ENCODE data around the gene SLC11A2.
A peak's percentile ranks its signal among the peaks of the same experiment; 100 is the strongest.

The SLC11A2 gene

DNA sequence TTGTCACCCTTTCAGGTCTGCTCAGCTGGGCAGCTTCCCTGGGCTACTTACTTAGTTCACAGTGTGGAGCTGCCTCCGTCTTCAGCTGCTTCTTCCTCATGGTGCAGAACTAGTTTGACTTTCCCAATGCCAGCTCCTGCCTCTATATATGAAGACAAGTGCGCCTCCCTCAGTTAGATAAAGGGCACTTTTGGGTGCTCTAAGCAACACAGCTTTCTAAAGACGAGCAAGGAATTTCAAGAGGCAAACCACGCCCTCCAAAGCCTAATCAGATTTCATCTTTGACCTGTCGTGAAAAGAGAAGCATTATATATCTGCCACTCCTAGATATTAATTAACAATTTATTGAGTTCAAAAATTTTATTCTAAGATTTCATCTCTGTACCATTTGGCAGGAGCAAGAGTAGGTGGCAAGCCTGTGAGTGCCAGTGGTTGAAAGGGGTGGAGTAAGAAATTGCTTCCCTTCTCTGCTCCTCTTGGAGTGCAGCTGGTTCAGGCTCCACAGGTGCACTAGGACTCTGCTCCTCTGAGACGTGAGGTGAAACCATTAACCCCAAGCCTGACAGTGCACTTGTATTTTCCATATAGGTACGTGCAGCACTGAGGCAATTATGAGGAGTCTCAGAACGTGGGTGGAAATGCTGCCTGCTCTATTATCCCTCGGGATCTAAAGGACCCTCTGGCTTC lies 2.1 kb upstream of the SLC11A2 start:
- H3K4me3 ChIP-seq (ENCODE audit: low read depth, low read length): no peak overlapping the region
- TF ChIP-seq, protein P1, sequence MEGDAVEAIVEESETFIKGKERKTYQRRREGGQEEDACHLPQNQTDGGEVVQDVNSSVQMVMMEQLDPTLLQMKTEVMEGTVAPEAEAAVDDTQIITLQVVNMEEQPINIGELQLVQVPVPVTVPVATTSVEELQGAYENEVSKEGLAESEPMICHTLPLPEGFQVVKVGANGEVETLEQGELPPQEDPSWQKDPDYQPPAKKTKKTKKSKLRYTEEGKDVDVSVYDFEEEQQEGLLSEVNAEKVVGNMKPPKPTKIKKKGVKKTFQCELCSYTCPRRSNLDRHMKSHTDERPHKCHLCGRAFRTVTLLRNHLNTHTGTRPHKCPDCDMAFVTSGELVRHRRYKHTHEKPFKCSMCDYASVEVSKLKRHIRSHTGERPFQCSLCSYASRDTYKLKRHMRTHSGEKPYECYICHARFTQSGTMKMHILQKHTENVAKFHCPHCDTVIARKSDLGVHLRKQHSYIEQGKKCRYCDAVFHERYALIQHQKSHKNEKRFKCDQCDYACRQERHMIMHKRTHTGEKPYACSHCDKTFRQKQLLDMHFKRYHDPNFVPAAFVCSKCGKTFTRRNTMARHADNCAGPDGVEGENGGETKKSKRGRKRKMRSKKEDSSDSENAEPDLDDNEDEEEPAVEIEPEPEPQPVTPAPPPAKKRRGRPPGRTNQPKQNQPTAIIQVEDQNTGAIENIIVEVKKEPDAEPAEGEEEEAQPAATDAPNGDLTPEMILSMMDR (IDR thresholded peaks at IDR 0.05; ENCODE audit: low read depth, low read length, missing control alignments): no peak
- no peak for DNase-seq (ENCODE audit: low read depth)

DNA sequence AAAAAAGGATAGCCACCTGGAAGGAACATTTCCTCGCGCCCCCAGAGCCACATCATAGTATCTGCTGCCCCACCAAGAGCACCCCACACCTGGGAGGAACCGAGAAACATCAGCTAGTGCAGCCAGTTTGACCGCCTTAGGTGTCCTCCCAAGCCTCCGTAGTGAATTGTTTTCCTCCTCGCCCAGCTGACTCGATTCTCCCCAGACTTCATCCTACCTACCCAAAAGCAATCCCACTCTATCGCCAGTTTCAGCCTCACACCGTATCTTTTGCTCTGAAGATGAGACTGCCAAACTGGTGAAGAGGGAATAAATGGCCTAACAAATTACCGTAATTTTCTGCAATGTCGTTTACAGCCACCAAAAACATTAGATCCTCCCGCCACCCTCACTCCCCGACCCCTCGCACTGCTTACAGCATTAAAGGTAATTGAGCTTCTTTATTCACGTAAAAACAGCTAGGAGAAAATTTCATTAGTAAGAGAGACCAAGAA lies 1.2 kb upstream of the SLC11A2 start:
- H3K4me3 ChIP-seq (ENCODE audit: low read depth, low read length): no peak overlapping the region
- no peak for DNase-seq (ENCODE audit: low read depth)
- TF ChIP-seq, protein P1 (IDR thresholded peaks at IDR 0.05; ENCODE audit: low read depth, low read length, missing control alignments): no peak

DNA sequence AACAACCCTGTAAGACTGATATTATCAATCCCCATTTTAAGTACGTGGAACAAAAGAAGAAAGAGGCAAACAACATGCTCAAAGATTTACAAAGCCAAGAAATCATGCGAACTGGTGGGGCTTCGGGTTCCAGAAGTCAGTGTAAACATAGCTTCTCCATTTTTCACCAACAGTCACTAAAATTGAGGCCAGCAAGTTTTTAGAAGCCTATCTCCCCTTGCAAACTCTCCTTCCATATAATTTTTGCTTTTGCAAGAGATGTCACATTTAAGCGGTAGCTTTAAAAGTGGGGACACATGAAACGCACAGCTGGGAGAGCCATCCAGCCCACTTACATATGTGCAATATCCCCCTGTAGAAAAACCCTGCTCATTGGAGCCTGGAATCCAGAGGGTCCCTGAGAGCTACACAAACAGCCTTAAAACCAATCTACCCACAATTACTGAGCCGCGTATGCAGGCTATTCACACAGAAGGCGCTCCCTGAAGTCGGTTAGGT lies 797 bp downstream of the SLC11A2 start:
- no peak for DNase-seq (ENCODE audit: low read depth)
- H3K4me3 ChIP-seq (ENCODE audit: low read depth, low read length): peak overlapping the region; percentile 87
- TF ChIP-seq, protein P1 (IDR thresholded peaks at IDR 0.05; ENCODE audit: low read depth, low read length, missing control alignments): no peak

DNA sequence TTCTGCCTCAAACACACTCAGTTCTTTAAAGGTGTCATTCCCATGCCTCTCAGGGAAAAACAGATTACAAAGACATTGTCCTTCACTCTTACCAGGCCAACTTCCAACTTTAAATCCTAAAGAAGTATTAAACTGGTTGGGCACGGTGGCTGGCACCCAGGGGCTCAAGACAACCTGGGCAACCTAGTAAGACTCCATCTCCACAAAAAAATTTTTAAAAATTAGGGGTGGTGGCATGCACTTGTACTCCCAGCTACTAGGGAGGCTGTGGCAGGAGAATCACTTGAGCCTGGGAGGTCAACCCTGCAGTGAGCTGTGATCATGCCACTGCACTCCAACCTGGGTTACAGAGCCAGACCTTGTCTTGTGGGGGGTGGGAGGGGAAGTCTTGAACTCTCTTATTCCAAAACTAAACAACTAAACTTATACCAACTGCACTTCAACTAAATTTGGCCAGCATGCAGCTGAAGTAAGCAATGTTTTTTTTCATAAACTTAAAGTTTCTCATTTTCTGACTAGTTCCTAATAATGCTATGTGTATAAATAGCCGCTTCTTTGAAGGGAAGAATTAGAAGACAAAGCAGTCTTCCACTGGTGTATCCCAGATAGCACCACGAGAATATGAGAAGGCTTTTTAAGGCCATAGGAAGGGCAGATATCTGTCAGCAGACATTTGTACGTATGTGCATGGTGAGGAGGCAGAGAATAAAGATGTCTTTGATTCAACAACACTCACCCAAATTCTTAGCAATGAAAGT lies 2.4 kb downstream of the SLC11A2 start:
- H3K4me3 ChIP-seq (ENCODE audit: low read depth, low read length): peak overlapping the region; percentile 87
- no peak for DNase-seq (ENCODE audit: low read depth)
- TF ChIP-seq, protein P1 (IDR thresholded peaks at IDR 0.05; ENCODE audit: low read depth, low read length, missing control alignments): no peak

DNA sequence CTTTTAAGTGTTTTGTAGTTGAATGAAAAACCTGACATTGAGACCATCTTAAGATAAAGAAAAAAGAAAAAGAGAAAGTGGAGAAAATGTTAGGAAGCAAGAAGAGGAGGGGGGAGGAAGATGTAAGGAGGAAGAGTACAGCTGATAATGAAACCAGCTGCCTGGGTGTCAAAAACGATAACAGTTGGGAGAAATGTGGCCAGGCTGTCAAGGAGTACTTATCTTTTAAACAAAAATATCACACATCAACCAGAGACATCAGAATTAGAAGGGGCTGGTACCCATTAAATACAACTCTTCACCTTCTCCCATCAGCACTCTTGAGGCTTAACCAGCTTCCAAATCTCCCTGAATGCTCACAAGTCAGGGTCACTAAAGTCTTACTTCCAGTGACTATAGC lies 4.5 kb downstream of the SLC11A2 start:
- DNase-seq (ENCODE audit: low read depth): no peak
- H3K4me3 ChIP-seq (ENCODE audit: low read depth, low read length): no peak overlapping the region
- TF ChIP-seq, protein P1 (IDR thresholded peaks at IDR 0.05; ENCODE audit: low read depth, low read length, missing control alignments): no peak

DNA sequence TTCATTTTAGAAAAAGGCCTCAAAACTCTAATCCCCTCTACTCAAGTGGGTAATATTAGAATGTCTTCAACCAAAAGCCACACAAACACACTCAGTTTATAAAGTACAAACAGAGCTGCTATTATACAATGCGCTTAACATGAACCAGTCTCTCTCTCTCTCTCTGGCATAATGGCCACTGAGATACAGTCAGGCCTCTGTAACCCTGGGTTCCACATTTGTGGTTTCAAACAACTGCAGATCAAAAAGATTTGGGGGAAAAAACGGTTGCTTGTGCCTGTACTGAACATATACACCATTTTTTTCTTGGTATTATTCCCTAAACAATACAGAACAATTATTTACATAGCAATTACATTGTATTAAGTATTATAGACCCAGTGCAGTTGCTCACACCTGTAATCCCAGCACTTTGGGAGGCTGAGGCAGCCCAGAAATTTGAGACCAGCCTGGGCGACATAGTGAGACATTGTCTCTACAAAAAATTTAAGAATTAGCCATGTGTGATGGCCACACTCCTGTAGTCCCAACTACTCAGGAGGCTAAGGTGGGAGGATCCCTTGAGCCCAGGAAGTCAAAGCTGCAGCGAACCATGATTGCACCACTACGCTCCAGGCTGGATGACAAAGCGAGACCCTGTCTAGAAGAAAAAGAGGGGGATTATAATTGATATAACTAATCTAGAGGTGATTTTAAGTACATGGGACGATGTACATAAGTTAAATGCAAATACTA lies 5.6 kb downstream of the SLC11A2 start:
- DNase-seq (ENCODE audit: low read depth): no peak
- H3K4me3 ChIP-seq (ENCODE audit: low read depth, low read length): no peak overlapping the region
- TF ChIP-seq, protein P1 (IDR thresholded peaks at IDR 0.05; ENCODE audit: low read depth, low read length, missing control alignments): no peak
